ENCODE results near the gene APEH. TPM values are rescaled to one million over a fixed set of nuclear protein-coding genes. Genes with fewer than 3 reads are reported as not detected.

Gene APEH
- total RNA-seq, 4 donors from 2014 or later: 60.7 to 102 (median 89.4) TPM

- intact Hi-C loops (cut with DNase I): no loop called here
Observed at GRCh38 chr3:49662720-49663413, 11.3 kb upstream of the APEH start.

DNA sequence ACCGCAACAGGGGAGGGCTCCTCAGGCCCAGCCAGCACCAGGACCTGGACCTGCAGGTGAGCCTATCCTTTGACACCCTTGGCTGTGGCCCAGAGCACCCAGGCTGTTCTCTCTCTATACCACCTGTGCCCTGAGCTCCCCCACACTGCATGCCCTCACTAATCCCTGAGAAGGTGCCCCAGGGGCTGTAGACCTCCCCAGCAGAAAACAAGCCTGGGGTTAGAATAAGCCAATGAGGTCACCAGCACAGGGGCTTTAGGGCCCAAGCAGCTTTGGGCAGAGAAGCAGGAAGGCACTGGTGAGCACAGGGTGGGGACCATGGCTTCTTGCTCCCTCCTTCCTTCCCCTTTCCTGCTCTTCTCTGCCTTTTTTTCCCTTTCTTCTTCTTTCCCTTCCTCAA lies 10.3 kb upstream of the APEH start:
- TF ChIP-seq POLR2A (IDR thresholded peaks at IDR 0.05): no peak
- TF ChIP-seq, protein P1, sequence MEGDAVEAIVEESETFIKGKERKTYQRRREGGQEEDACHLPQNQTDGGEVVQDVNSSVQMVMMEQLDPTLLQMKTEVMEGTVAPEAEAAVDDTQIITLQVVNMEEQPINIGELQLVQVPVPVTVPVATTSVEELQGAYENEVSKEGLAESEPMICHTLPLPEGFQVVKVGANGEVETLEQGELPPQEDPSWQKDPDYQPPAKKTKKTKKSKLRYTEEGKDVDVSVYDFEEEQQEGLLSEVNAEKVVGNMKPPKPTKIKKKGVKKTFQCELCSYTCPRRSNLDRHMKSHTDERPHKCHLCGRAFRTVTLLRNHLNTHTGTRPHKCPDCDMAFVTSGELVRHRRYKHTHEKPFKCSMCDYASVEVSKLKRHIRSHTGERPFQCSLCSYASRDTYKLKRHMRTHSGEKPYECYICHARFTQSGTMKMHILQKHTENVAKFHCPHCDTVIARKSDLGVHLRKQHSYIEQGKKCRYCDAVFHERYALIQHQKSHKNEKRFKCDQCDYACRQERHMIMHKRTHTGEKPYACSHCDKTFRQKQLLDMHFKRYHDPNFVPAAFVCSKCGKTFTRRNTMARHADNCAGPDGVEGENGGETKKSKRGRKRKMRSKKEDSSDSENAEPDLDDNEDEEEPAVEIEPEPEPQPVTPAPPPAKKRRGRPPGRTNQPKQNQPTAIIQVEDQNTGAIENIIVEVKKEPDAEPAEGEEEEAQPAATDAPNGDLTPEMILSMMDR (IDR thresholded peaks at IDR 0.05): no peak
- WGBS, 2 donors: 80% methylated on average over 1 of the region's 1 CpG; no CpG with 5 or more reads in 1 of the 2 donors
- Histone ChIP-seq H3K9me3 (no peaks in the 10 kb centered on the region), H3K27ac (no peak overlapping the region), H3K36me3 (no peaks in the 10 kb centered on the region), H3K27me3 (peaks cover 0 to 52% (median 0%) of the 10 kb centered on the region in 4 donors), H3K4me1 (peaks cover 0 to 6% (median 4%) of the 10 kb centered on the region in 3 donors), H3K4me3 (no peak overlapping the region)
- DNase-seq: no peak
- intact Hi-C loops (cut with DNase I): no loop called here

More at GRCh38 chr3:49662720-49663413, 11.3 kb upstream of the APEH start:
- Histone ChIP-seq H3K4me1 (no peaks in the 10 kb centered on the region), H3K36me3 (no peaks in the 10 kb centered on the region), H3K4me3 (no peak overlapping the region), H3K27ac (no peak overlapping the region), H3K9me3 (no peaks in the 10 kb centered on the region), H3K27me3 (peaks cover 0 to 44% (median 0%) of the 10 kb centered on the region in 4 donors)
- WGBS, 2 donors: 80% methylated on average over 1 of the region's 34 CpGs; no CpG with 5 or more reads in 1 of the 2 donors
- DNase-seq: no peak
- no peak for TF ChIP-seq POLR2A (IDR thresholded peaks at IDR 0.05)
- TF ChIP-seq, protein P1 (IDR thresholded peaks at IDR 0.05): no peak

DNA sequence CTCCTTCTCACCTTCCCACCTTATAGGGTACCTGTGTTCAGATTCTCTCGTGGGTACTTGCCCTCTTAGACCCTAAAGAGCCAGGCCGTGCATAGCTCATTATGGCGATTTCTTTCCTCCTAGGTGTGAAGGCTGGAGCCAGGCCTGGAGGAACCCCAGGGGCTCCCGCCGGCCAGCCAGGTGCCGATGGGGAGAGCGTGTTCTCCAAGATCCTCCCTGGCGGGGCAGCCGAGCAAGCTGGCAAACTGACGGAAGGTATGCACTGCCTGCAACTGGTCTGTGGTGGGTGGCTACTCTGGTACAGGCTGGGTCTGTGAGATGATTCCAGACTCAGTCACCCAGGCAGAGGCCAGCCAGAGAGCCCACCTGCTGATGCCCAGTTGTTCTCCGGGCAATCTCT lies 9.9 kb upstream of the APEH start:
- DNase-seq: no peak
- intact Hi-C loops (cut with DNase I): no loop called here
- H3K9me3 ChIP-seq: no peaks in the 10 kb centered on the region
- H3K27ac ChIP-seq: no peak overlapping the region
- H3K27me3 ChIP-seq: peaks cover 0 to 52% (median 0%) of the 10 kb centered on the region in 4 donors
- WGBS, 2 donors: 81 to 87% methylated on average over 3 to 7 of the region's 11 CpGs
- H3K4me3 ChIP-seq: no peak overlapping the region
- peaks cover 0 to 11% (median 4%) of the 10 kb centered on the region in 3 donors for H3K4me1 ChIP-seq
- no peaks in the 10 kb centered on the region for H3K36me3 ChIP-seq
- TF ChIP-seq, protein P1 (IDR thresholded peaks at IDR 0.05): no peak
- TF ChIP-seq POLR2A (IDR thresholded peaks at IDR 0.05): no peak

GRCh38 chr3:49665822-49666519 lies 8.2 kb upstream of the APEH start:
- TF ChIP-seq, protein P1 (IDR thresholded peaks at IDR 0.05): no peak
- TF ChIP-seq POLR2A (IDR thresholded peaks at IDR 0.05): no peak
- DNase-seq: no peak
- H3K27me3 ChIP-seq: peaks cover 0 to 52% (median 0%) of the 10 kb centered on the region in 4 donors
- H3K9me3 ChIP-seq: no peaks in the 10 kb centered on the region
- no peak overlapping the region for H3K4me3 ChIP-seq
- no peak overlapping the region for H3K27ac ChIP-seq
- H3K4me1 ChIP-seq: peaks cover 0 to 13% (median 4%) of the 10 kb centered on the region in 3 donors
- H3K36me3 ChIP-seq: no peaks in the 10 kb centered on the region
- 40 to 92% methylated on average over 1 to 2 of the region's 6 CpGs for WGBS, 2 donors
- intact Hi-C loops (cut with DNase I): no loop called here

- no peaks in the 10 kb centered on the region for H3K9me3 ChIP-seq
- TF ChIP-seq, protein P1 (IDR thresholded peaks at IDR 0.05): no peak
- no peak for TF ChIP-seq POLR2A (IDR thresholded peaks at IDR 0.05)
- WGBS, 2 donors: 70 to 71% methylated on average over 5 to 8 of the region's 8 CpGs
- no peak for DNase-seq
- H3K27ac ChIP-seq: no peak overlapping the region
- peaks cover 0 to 52% (median 0%) of the 10 kb centered on the region in 4 donors for H3K27me3 ChIP-seq
- intact Hi-C loops (cut with DNase I): no loop called here
- H3K4me1 ChIP-seq: peaks cover 0 to 13% (median 4%) of the 10 kb centered on the region in 3 donors
- H3K4me3 ChIP-seq: no peak overlapping the region
- H3K36me3 ChIP-seq: no peaks in the 10 kb centered on the region
Observed at GRCh38 chr3:49666592-49666991, 7.6 kb upstream of the APEH start.

Data from esophagus squamous epithelium (tissue), 5 donors.